GM19455 (cell line): ENCODE data around the gene YPEL2.

Experiments used
- ATAC-seq: cut with Tn5 transposase; IDR thresholded peaks from one replicate; pipeline ENCODE4 v1.9.1; 2021; ENCODE audit not compliant: unreplicated experiment

YPEL2 gene

DNA sequence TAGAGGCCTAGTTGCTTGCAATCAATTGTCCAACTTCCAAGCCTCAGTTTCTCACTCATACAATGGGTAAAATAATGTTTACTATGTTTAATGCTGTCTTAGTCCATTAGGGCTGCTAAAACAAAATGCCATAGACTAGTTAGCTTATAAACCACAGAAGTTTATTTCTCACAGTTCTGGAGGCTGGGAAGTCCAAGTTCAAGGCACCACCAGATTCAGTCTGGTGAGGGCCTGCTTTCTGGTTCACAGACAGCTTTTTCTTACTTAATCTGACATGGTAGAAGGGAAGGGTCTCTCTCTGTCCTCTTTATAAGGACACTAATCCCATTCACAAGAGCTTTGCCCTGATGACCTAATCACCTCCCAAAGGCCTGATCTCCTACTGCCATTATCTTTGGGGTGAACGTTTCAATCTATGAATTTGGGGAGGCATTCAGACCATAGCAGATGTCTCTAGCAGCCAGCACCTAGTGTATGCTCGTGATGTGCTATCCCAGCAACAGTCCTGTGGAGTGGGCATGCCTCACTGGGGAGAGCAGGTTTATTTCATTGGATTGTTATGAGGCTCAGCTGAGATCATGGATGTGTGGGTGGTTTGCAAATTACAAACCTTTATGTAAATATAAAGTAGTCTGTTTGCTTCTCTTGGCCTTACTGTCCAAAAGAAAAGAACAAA is 25.2 kb downstream of the YPEL2 start:
- ATAC-seq = no peak

DNA sequence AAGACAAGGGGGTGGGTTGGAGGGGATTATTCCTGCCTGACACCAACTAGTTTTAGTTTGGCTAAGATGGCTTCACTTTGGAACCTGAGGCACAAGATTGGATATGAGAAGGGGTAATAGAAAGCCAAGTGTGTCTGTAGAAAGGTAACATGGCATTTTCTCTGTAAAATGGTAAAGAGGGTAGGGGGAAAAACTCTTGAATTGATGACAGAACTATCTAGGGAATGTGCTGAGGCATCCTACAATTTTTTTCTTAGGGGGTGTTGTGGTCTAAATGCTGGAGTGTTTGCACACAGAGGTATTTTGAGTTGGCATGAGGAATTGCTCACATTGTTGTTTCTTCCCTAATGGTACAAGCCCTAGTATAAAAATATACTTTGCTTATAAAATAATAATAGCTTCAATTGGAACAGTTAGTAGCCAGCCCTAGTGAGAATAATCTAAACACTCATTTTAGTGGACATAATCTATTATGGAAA is 25.8 kb downstream of the YPEL2 start:
- no peak for ATAC-seq

DNA sequence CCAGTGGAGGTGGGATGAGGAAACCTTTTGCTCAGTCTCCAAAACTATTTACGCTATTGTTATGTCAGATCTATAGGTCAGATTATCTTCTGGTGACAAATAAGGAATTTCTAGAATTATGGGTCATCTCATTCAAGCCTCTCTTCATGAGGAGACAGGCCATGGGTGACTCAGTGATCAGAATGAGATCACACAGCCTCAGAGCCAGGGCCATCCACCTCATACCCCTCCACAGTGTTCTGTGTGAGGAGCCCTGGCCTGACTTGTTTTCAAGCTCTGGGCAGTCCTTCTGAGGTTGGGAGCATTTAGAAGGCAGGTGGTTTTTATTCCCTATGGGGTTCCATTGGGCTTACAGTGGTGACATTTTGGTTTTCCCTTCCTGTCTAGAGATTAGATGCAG is 26.5 kb downstream of the YPEL2 start:
- ATAC-seq = no peak

DNA sequence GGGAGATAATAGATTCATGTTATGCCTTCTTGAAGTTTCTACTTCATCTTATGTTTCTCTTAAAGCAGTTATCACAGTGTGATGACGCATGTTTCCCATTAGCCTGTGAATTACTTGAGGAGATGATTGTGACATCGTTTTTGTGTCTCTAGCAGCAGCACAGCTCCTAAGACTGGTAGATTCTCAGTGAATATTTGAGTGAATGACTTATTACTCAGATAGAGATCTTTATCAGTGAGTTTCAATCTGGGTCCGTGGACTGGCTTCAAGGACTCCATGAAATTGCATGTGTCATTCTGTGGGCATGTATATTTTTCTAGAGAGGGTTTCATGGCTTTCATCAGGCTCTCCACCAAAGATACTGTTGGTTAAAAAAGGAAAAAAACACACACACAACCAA is 29.9 kb downstream of the YPEL2 start:
- no peak for ATAC-seq

DNA sequence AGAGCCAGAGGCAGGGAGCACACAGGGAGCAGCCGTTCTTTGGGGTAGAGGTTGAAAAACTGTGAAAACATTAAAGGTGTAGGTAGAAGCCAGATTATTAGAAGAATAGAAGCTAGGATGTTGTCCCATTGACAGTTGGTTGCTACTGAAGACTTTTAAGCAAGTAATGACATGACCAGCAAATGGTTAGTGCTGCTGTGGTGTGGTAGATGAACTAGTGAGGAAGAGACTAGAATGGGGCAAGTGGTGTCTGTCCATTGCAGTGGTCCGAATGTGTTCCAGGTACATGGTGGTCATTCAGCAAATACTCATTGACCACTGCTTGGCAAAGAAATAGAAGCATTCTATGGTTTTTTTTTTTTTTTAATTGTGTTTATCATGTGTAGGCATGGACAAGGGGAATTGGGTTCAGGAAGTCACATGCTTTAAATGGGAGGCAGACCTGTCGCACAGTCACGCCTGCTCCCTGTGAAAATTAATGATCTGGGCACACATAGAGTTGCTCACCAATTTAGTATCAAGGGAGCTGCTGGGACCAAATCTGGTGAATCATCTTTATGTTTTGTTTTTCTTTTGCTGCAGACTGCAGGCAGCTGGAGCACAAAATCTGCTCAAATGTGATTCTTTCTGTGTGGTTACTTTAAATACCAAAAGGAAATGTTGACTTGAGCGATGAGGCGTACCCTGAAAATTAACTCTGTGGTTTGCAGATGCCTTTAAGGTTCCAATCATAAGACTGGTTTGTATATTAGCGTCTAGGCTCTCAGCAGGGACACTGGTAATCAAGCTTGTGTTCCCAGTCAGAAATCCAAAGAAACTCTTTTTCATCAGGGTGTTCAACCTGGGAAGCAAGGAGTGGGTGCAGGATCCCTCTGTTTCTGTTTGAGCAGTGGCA is 30.7 kb downstream of the YPEL2 start:
- no peak for ATAC-seq

DNA sequence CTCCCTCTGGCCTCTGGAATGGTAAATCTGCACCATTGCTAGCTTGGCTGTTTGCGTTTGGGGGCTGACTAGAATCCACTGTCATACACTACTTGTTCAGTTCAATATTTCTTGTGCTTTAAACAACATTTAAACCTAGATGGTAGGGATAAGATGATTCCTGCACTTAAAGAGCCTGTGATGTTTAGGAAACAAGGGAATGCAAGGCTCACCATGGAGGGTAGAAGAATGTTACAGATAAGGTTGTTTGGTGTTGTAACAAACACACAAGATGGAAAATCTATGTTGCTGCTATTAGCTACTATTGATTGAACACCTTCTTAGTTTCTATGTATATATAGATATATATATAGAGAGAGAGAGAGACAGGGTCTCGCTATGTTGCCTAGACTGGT is 31.4 kb downstream of the YPEL2 start:
- no peak for ATAC-seq

DNA sequence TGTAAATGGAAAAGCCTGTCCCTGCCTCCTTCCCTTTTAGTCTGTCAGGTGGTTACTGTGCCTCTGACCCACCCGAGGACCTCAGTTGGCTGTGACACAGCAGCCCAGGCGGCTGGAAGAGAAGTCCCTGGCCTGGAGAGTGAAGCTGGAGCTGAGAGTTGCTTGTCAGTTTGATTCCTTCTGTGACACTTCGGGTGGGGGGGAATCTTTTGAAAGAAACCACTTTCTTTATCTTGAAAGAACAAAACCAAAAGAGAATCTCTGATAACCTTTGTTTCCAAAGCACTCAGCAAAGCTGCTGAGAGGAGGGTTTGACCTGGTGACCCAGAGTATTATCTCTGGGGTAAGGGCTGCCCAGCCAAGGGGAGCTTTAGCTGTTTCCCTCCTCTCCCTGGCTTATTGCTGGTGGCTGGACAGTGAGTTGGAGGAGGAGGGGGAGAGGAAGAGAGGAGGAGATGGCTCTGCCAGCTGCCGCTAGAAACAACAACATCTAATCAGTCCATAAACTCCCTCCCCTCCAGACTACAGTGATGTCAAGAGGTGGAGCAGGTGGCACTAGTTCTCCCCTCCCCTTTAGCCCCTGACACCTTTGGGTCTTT is 34.0 kb downstream of the YPEL2 start:
- no peak for ATAC-seq

DNA sequence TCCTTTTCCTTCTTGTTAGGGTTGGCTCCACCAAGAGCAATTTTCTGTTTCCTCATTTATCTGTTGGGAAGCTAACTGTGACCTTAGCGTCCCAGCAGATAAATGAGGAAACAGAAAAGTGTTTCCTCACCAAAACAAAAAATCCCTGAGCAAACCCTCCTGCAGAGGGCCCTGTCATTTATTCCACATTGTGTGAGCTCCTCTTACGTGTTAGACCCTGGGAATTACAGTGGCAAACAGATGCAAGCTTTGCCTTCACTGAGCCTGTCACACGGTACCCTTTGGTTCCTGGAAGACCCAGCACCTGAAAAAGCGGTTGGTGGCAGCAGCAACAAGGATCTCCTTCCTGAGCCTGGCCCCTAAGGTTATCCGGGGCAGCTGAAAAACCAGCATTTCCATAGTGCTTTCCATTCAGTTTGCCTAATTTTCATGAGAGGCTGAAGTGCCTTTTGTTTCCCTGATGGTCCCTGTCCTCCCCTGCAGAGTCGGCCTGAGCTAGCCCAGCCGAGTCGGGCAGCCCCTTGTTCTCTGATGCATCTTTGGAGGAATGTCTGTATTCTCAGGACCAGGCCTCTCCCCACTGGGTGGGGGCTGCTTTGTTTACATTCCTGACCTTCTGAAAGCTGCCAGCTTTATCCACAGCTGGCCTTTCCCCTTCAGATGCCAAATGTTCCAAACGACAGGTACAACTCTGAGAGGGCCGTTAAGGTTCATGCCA is 34.7 kb downstream of the YPEL2 start:
- no peak for ATAC-seq

DNA sequence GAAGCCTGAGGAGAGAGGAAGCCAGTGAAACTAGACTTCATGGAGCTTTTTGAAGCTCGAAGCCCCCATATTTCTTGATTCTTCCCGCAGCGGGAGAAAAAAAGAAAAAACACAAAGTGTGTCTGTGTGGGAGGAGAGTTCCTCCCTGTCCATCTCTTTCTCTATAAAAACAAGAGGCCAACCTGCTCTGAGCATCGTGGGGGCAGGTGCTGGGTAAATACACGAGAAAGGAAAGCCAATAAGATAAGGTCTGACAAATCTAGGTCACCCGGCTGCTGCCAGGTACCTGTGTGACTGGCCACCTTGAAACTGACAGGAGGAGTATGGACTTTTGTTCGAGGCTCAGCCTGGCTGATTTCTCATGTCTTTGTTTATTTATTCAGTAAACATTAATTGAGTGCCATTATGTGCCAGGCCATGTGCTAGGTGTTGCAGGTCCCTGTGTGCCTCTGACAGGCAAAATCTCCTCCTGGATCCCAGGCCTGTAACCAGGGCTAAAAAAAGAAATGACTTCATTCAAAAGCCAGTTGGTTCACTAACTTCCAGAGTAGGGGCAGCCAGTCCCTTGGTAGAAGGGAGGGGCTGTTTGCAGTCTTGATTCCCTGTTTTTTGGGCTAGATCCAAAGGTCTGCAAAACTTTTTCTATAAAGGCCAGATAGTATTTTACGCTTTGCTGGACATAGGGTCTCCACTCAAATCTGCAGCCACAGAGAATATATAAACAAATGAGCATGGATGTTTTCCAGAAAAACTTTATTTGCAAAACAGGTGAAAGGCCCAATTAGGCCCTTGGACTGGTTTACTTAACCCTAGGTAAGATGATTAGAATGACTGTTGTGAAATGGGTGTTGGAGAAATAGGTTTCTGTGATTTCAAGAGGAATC is 35.6 kb downstream of the YPEL2 start:
- ATAC-seq = no peak

DNA sequence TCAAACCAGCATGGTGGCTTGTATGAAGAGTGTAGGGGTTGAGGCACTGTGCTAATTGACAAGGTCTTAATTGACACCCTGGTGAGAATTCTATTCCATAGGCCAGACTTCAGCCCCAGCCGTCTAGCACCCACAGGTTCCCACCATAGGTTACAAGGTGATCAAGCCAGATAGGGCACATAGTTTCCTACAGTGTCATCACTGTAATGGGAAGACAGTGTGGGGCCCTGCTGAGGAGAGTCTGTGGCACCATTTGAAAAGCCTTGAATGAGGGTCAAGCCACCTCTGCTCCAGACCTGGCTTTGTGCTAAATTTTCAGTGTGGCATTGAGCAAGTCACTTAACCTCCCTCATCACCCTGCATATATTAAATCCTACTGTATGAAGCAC is 36.2 kb downstream of the YPEL2 start:
- ATAC-seq = no peak

DNA sequence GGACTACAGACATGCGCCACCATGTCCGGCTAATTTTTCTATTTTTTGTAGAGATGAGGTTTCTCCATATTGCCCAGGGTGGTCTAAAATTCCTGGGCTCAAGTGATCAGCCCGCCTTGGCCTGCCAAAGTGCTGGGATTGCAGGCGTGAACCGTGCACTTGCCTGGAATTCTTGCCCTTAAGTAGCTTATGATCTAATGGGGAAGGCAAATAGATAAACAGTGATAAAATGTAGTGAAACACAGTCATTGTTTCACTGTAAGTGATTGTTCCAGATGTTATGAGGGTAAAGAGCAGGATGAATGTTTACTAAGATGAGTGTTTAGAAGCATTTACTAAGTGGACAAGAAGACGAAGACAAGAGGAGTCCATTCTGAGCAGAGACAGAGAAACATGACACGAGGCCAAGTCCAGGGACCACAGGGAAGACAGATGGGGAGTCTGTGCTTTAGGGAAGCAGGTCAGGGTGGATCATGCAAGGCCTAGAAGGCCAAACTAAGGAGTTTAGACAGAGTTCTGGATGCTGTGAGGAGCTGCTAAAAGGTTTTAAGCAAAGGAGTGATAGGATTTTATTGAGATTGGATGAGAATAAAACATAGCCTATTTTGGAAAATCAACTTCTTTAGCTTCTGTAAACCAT is 36.9 kb downstream of the YPEL2 start:
- no peak for ATAC-seq

DNA sequence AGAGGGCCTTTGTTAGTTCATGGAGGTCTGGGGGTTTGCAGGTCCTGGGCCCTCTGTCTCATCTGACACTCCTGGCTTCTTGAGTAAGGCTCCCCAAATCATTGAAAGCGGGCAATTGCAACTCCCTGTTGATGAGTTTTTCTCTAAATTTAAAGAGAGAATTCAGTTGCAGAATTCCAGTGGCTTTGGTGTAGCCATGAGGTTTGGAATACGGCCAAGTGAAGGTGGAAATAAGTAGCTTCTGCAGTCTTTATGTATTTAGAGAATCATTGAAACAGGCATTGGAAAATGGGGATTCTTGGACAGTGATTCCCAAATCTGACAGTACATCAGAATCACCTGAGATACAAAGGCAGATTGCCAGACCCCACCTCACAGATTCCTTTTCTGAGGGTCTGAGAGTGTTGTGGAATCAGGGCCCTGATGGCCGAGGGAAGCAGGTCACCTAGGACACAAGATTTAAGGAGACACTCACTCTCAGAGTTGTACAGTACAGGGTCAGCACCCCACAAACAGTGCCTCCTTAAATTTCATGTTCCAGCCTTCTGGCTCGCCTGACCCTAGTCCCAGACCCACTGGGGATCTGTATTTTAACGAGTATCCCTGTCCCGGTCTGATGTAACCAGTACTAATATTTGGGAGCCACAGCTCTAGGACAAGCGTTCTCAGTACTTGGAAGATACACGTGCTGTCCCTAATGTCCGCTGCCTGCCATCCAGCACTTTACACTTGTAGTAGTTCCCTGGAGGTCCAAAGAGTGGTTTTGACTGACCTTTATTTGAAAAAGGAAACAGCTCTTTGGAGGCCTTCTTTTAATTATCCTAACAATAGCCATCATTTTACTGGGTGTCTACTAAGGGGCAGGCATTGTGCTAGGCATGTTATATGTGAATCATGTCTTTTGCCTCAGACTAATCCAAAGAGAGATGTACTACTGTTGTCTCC is 37.8 kb downstream of the YPEL2 start:
- ATAC-seq = no peak

DNA sequence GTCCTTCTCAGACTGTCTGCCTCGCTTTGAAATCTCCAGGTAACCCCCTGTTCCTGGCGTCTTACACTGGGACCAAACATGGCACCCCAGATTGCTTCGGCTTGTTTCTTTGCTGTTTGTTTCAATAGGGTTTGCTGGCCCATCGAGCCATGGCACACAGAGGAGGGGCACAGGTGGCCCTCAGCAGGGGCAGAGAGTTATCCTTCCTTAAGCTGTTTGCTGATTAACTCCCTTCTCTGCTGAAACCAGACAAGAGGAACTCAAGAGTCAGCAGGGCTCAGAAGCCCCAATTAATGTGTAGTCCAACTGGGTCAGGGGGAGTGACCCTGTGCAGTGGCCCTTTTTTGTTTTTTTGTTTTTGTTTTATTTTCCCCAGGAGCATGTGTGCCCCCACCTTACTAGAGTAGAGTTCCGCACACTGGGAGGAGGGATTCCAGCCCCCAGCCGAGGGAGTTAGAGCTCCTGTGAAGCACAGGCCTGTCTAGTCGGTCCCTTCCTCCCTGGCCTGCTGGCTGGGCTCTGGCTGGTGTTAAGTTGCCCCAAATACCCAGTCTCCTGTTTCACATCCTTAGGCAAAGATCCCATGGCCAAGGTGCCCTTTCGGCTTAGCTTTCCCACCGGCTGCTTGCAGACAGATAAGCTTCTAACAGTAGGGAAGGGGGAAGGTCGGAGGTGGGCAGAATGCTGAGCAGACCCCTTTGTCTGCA is 39.3 kb downstream of the YPEL2 start:
- no peak for ATAC-seq

DNA sequence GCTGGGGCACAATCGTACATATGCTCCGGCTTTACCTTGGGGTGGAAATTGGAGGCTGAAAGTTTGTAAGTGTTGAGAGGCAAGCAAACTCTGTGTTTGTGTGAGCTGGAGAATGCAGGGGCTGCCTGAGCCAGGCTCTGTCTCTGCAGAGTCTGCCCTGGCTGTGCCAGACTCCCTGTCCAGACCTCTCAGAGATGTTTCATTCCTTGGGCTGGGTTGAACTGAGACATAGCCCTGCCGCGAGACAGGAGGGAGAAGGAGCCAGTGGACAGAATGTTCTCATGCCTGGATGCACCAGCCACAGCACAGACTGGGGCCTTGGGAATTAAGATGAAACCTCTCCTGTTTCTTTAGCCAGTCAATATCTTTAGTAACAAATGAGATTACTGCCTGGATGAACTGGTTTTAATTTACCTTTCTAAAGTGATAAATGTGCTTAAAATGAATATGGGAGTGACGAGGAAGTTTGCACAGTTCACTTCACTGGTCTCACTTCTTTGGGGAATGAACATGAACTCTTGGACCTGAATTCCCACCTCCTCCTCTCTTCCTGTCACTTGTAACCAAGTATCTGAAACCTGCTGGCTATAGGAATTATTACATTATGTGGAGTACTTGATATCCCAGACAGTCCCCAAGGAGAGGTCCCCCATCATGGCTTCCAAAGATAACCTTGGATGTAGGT is 40.1 kb downstream of the YPEL2 start:
- ATAC-seq = no peak

DNA sequence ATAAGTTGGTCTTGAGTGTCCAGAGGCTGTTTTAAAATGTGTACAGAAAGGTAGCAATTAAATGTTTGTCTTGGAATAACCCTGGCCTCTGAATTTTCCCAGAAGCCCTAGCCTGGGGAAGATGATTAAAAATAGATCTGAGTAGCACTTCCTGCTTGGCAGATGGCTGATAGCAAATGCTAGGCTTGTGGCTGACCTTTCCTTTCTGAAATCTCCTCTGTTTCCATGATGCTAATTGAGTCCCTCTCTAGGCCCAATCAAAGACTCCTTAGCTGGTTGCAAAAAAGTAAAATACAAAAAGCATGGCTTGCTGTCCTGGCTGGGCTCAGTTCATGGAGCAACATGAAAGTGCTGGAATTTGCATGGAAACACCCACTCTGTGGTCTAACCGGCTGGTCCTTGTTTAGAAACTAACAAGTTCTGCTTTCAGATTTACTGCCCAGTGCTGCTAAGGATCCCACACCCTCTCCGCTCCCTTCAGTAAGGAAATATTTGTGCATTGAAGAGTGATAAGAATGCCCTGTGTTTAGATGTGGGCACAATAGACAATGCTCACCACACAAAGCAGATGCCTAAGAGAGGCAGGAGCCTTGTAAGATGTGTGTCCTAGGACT is 40.8 kb downstream of the YPEL2 start:
- ATAC-seq = peak; percentile 50

DNA sequence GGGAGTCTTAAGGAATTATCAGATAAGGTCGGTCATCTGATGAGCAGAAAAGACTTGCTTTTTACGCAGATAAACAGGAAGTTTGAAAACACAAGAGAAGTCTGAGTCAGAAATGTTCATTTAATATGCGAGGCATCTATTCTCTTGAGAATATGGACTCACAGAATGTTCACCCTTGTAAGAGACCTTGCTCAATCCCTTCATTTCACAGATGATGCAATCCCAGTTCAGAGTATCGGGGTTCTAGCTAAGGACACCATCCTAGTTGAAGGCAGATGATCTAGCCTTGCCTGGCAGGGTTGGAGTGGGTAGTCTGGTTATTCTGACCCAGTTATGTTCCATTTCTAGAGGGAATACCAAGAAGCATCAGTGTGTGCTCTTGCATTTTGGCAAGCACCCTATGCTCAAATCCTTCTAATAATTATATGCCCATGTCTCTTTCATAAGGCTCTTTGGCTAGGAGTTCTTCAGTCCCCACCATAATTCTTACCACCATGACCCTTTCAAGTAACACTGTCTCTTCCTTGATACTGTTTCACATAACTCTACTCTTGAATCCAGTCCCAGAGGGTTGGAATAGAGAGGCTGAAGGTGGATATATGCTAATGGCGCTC is 42.5 kb downstream of the YPEL2 start:
- ATAC-seq = no peak

DNA sequence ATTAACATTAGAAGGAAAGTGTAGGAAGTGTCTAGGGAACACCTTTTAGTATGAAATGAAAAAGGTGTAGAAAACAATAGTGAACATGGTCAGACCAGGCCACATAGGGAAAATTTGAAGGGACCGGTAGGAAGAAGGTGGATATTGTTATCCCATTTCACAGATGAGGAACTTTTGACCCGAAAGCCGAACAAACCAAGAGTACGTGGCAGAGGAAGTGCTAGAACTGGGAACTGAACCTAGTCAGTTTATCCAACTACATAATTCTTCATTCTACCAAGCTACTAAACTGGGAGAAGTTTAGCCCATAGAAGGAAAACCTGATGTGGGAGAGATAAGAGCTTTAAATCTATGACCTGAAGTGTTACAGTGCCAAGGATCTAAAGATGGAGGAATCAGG is 43.2 kb downstream of the YPEL2 start:
- no peak for ATAC-seq
